GM12878 (cell line): ENCODE data around the gene AUNIP. TPM values are rescaled to one million over a fixed set of nuclear protein-coding genes. Genes with fewer than 3 reads are reported as not detected.

Experiments
- ATAC-seq: fragments of 200-7000 bp; cut with Tn5 transposase; 3 replicates; pipeline ENCODE4 v1.9.1; 2020; ENCODE audit warnings: mild to moderate bottlenecking, moderate library complexity
- BruUV-seq: library from RNA; stranded (reverse); fragments of 400-500 nt; replicated peaks from 2 replicates; lab custom pipeline; 2021; lab: Mats Ljungman, UMichigan
- CTCF ChIA-PET: fragments of 300-600 bp; sonication (Branson Sonifier 250); formaldehyde crosslinking; extraction: SDS; loops from one replicate; lab custom pipeline; 2021; ENCODE audit warnings: inconsistent platforms; lab: Yijun Ruan, JAX
- POLR2A ChIA-PET: fragments of 350-600 bp; formaldehyde crosslinking; extraction: SDS; loops from one replicate; lab custom pipeline; 2021; ENCODE audit warnings: inconsistent platforms; lab: Charles Lee
- RAD21 ChIA-PET: fragments of 300-600 bp; sonication (Branson Sonifier 250); formaldehyde crosslinking; loops from one replicate; lab custom pipeline; 2023; ENCODE audit warnings: antibody characterized with exemption; ENCODE audit not compliant: unreplicated experiment; lab: Charles Lee
- SMC1A ChIA-PET: fragments of 300-600 bp; sonication (Branson Sonifier 250); formaldehyde crosslinking; loops from one replicate; lab custom pipeline; 2023; ENCODE audit not compliant: unreplicated experiment, uncharacterized antibody; lab: Charles Lee
- DNase-seq: peaks from one replicate; pipeline ENCODE4 v3.0.0-alpha.2; 2011; ENCODE audit warnings: low read depth, low spot score
- FAIRE-seq: peaks from 3 replicates; lab custom pipeline; 2011; peaks lifted over from hg19 to GRCh38; lab: Jason Lieb, UNC
- H2AFZ ChIP-seq: 2 replicates; pipeline ENCODE4 v1.6.0; 2011; ENCODE audit warnings: low read depth, low read length, control low read depth; ENCODE audit not compliant: control insufficient read depth
- H3K27ac ChIP-seq: 2 replicates; pipeline ENCODE4 v1.5.1; 2011; ENCODE audit warnings: control low read depth; ENCODE audit not compliant: control insufficient read depth, insufficient read depth
- H3K27me3 ChIP-seq, 2 experiments: replicated peaks in 1 of 2; 2 replicates each; pipeline versions ENCODE4 v1.6.0 to v1.6.1; 2011; ENCODE audit warnings: low read length in 1 of 2; ENCODE audit not compliant: control insufficient read depth in 2 of 2, insufficient read depth in 2 of 2
- H3K36me3 ChIP-seq, 2 experiments: 2 replicates each; pipeline ENCODE4 v1.5.1; 2011; ENCODE audit warnings: low read length in 1 of 2; ENCODE audit not compliant: control insufficient read depth in 2 of 2, insufficient read depth in 2 of 2
- H3K4me1 ChIP-seq: 2 replicates; pipeline ENCODE4 v1.6.1; 2011; ENCODE audit warnings: mild to moderate bottlenecking, low read length, moderate library complexity, mixed read lengths; ENCODE audit not compliant: control insufficient read depth, insufficient read depth
- H3K4me2 ChIP-seq: 2 replicates; pipeline ENCODE4 v1.6.0; 2011; ENCODE audit warnings: control low read depth; ENCODE audit not compliant: control insufficient read depth, insufficient read depth
- H3K4me3 ChIP-seq: fragments of 200-600 bp; sonication (generic); 2 replicates; pipeline ENCODE4 v1.5.1; 2016
- H3K79me2 ChIP-seq: 2 replicates; pipeline ENCODE4 v1.6.0; 2011; ENCODE audit warnings: low read length; ENCODE audit not compliant: control insufficient read depth, insufficient read depth
- H3K9ac ChIP-seq: 2 replicates; pipeline ENCODE4 v1.8.0; 2011; ENCODE audit warnings: low read length, control low read depth, mixed read lengths; ENCODE audit not compliant: control insufficient read depth, insufficient read depth
- H3K9me3 ChIP-seq: replicated peaks from 3 replicates; pipeline ENCODE4 v1.5.1; 2011; ENCODE audit warnings: mild to moderate bottlenecking, low read length; ENCODE audit not compliant: control insufficient read depth, insufficient read depth
- H4K20me1 ChIP-seq: 2 replicates; pipeline ENCODE4 v1.6.0; 2011; ENCODE audit not compliant: control insufficient read depth, insufficient read depth
- ATF7 ChIP-seq: fragments of 450-650 bp; IDR thresholded peaks from 2 replicates; pipeline ENCODE4 v1.6.1; 2016; ENCODE audit warnings: low read depth, mild to moderate bottlenecking
- BMI1 ChIP-seq: fragments of 450-650 bp; IDR thresholded peaks from 2 replicates; pipeline ENCODE4 v1.6.1; 2016; ENCODE audit warnings: mild to moderate bottlenecking, moderate library complexity, borderline replicate concordance
- ESRRA ChIP-seq: IDR thresholded peaks from 2 replicates; pipeline ENCODE4 v1.6.1; 2012; ENCODE audit warnings: mild to moderate bottlenecking, low read length, improper control_type of control experiment
- IKZF1 ChIP-seq: fragments of 450-650 bp; conservative IDR thresholded peaks from 2 replicates; pipeline ENCODE4 v1.6.1; 2017; ENCODE audit warnings: antibody characterized with exemption, mild to moderate bottlenecking
- MXI1 ChIP-seq: fragments of 150-350 bp; IDR thresholded peaks from 2 replicates; pipeline ENCODE4 v1.6.1; 2011; ENCODE audit warnings: low read depth, mild to moderate bottlenecking, inconsistent platforms, low read length, improper control_type of control experiment
- POLR2AphosphoS5 ChIP-seq: IDR thresholded peaks from 2 replicates; pipeline ENCODE4 v1.6.1; 2011; ENCODE audit warnings: mild to moderate bottlenecking, low read length, inconsistent platforms
- YBX1 ChIP-seq: fragments of 450-650 bp; IDR thresholded peaks from 2 replicates; pipeline ENCODE4 v1.6.1; 2016; ENCODE audit warnings: antibody characterized with exemption
- ZNF207 ChIP-seq: fragments of 450-650 bp; IDR thresholded peaks from 2 replicates; pipeline ENCODE4 v1.6.1; 2014; ENCODE audit warnings: antibody characterized with exemption, mild to moderate bottlenecking, borderline replicate concordance
- ZSCAN29 ChIP-seq: fragments of 450-650 bp; IDR thresholded peaks from 2 replicates; pipeline ENCODE4 v1.6.1; 2017; ENCODE audit warnings: mild to moderate bottlenecking, moderate library complexity
- ZZZ3 ChIP-seq: IDR thresholded peaks from 2 replicates; pipeline ENCODE4 v1.6.1; 2011; ENCODE audit warnings: low read depth; ENCODE audit not compliant: control insufficient read depth, insufficient read length
- WGBS: methylation state at CpG from one replicate; pipeline ENCODE4 v1.1.6; 2016; ENCODE audit warnings: low lambda C conversion rate; ENCODE audit not compliant: insufficient replicate concordance, insufficient coverage; ENCODE audit errors: missing lambda C conversion rate; 5-methylcytosine and 5-hydroxymethylcytosine counted together
- in situ Hi-C: fragments of 300-500 bp; cut with MboI; formaldehyde crosslinking; loops from 9 replicates; pipeline ENCODE4 v1.14.3; 2018; ENCODE audit warnings: mixed read lengths
- intact Hi-C: fragments of 100-400 bp; cut with micrococcal nuclease; formaldehyde crosslinking; loops from one replicate; pipeline ENCODE4 v1.14.2; 2022; ENCODE audit not compliant: unreplicated experiment
- polyA plus RNA-seq, 11 experiments: library from polyadenylated mRNA; depleted of rRNA in 4 of 11; unstranded in 6 of 11; stranded (reverse) in 5 of 11; fragments of >200 nt; fragmentation: Nextera tagmentation in 4 of 11; fragmentation: Illumina TruSeq in 1 of 11; extraction: Ambion mirVana in 4 of 11; extraction: Trizol in 1 of 11; gene quantifications; 1 replicate in 1 of 11; 2 replicates in 10 of 11; pipeline versions ENCODE4 v1.2.1 to v1.2.3, GENCODE V29; 2011 to 2016; ENCODE audit warnings: inconsistent platforms in 2 of 11, missing spikeins in 2 of 11, low read depth in 1 of 11
- total RNA-seq, 4 experiments: library from RNA; depleted of rRNA in 3 of 4; stranded (reverse); fragments of >200 nt in 3 of 4; fragmentation: Illumina TruSeq in 1 of 4; extraction: Trizol in 1 of 4; gene quantifications; 2 replicates each; pipeline versions ENCODE4 v1.2.1 to v1.2.3, GENCODE V29; 2013 to 2021
- TF ChIP-seq, protein P1 (sequence below): IDR thresholded peaks from 2 replicates; pipeline ENCODE4 v1.6.1; 2011; ENCODE audit warnings: low read depth, mild to moderate bottlenecking, low read length, moderate library complexity, borderline replicate concordance; ENCODE audit errors: extremely low read depth

Gene AUNIP
- total and polyA plus RNA-seq, 10 of the 15 experiments (the other 5 are each of a cell fraction or from before 2014, with no cell fraction given) = 3.9 to 20.0 (median 12.7) TPM

DNA sequence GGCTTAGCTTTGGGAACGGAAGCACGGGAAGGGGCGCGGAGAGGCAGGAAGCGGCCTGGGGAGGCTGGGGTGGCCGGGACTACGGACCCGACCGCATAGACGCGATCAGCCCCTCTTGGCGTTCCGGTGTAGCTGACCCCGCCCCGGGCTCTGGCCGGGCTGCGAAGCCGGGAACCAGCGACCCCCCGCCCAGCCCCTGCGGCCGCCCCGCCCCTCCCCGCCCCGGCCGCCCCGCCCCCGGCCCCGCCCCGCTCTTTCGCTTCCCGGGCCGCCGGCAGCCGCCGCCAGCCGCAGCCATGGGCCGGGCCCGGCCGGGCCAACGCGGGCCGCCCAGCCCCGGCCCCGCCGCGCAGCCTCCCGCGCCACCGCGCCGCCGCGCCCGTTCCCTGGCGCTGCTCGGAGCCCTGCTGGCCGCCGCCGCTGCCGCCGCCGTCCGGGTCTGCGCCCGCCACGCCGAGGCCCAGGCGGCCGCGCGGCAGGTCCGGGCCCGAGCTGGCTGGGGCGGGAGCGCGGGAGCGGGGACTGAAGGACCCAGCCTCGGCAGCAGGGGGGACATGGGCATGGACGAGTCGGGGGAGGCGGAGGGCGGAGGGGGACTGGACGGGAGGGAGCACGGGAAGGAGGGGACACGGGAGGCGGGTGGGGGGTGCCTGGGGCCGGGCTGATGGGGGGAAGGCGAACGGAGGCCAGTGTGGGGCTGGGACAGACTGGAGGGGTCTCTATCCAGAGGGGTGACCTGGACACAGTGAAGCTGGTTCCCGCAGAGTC lies 59.1 kb downstream of the AUNIP start, which contains the start of gene SELENON:
SELENON (plus strand) TSS at position 259 of the 768 bp plus-strand sequence; CDS start at position 297, 38 bp downstream.
- intact Hi-C loops = loop anchor here (5.0 to 10.0 kb wide), 3 partner anchors 123 to 555 kb away; partner anchors contain the start of gene RSRP1
- H3K4me3 ChIP-seq = no peak within 1 kb of the TSS
- TF ChIP-seq ESRRA = no peak
- TF ChIP-seq, protein P1, sequence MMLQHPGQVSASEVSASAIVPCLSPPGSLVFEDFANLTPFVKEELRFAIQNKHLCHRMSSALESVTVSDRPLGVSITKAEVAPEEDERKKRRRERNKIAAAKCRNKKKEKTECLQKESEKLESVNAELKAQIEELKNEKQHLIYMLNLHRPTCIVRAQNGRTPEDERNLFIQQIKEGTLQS = no peak
- TF ChIP-seq ZSCAN29 = peak; percentile 95
- TF ChIP-seq BMI1 = no peak
- no peak for TF ChIP-seq YBX1
- TF ChIP-seq ZNF207 = no peak
- TF ChIP-seq POLR2AphosphoS5 = no peak
- no peak for TF ChIP-seq MXI1
- no peak for TF ChIP-seq ATF7
- no peak for TF ChIP-seq ZZZ3
- peak; percentile 38; the same call in 1 of the 2 replicates for TF ChIP-seq IKZF1
- H3K9me3 ChIP-seq = no peaks in the 10 kb centered on the region; the same call in 2 of the 3 replicates
- H4K20me1 ChIP-seq = no peaks in the 10 kb centered on the region
- H3K9ac ChIP-seq = no peak within 1 kb of the TSS; the same call in 1 of the 2 replicates
- BruUV-seq = no TSS peak
- in situ Hi-C loops = loop anchor here (5.0 to 25.0 kb wide), 2 partner anchors 188 to 388 kb away; partner anchors contain the start of gene RHCE
- RAD21 ChIA-PET = interaction anchor here (0.8 to 2.1 kb wide), 4 partner anchors 10 to 281 kb away, joined by 3 to 6 read pairs (median 4); no protein-coding TSS in a partner anchor
- SMC1A ChIA-PET = interaction anchor here (1.2 kb wide), 1 partner anchor 41 kb away, joined by 3 read pairs; no protein-coding TSS in a partner anchor
- H2AFZ ChIP-seq = peak within 1 kb of the TSS; percentile 67
- DNase-seq (no peak), ATAC-seq (peak; percentile 6), FAIRE-seq (no peak)
- CTCF ChIA-PET = interaction anchor here (0.9 to 8.4 kb wide), 7 partner anchors 11 to 296 kb away, joined by 3 to 63 read pairs (median 5); no protein-coding TSS in a partner anchor
- WGBS = 4% methylated on average over 10 of the region's 91 CpGs
- H3K4me2 ChIP-seq = peak within 1 kb of the TSS; percentile 76
- POLR2A ChIA-PET = no interaction called here
- H3K27me3 ChIP-seq = no peaks in the 10 kb centered on the region
- no peaks in the 10 kb centered on the region for H3K79me2 ChIP-seq
- no peaks in the 10 kb centered on the region for H3K36me3 ChIP-seq
- H3K27ac ChIP-seq = no peak within 1 kb of the TSS
- peaks cover 31% of the 10 kb centered on the region for H3K4me1 ChIP-seq
